Measurements from ENCODE around the gene KTN1.

DNA sequence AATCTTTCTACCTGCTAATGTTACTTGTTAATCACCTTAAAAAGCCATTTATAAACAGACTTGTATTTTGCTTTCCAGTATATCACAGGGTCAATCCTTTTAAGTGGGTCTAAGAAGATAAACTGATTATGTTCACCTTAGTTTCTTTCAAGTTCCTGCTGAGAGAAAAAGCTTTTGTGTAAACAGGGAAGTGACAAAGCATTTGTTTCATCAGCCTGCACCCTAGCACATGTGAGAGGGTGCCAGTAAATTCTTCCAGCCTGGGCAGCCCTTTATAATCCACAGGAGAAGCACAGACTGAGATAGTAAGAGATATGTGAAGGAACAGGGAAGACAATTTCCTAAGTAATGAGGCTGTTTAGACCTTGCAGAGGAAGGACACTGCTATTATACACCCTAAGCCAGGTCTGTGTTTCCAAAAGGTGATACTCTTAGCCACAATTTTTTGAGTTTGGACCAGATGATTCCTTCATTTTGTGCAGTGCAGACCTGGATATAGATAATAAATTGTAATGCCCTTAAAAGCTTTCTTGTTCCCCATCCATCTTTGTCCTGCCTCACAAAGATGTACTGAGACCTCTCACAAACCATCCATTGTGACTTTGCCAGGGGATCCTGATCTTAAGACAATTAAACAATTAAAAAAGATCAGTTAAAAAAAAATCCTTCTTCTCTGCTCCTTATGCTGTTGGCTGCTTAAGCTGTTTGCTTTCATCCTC is 150.7 kb downstream of the KTN1 start:
- no peak for TF ChIP-seq CTCF (IDR thresholded peaks at IDR 0.05; ENCODE audit: low read length)
- no peak for TF ChIP-seq EZH2 (IDR thresholded peaks at IDR 0.05; ENCODE audit: borderline replicate concordance, low read length)

Data from OCI-LY1 (cell line).